ENCODE data around the gene FBXO21. TPM values are rescaled to one million over a fixed set of nuclear protein-coding genes. Genes with fewer than 3 reads are reported as not detected.

The FBXO21 gene
- total and polyA plus RNA-seq, 4 donors: 9.7 to 111 (median 29.4) TPM

- no peak for DNase-seq
- Histone ChIP-seq H3K9me3 (ENCODE audit: control insufficient read depth in 4 of 4, insufficient read depth in 3 of 4, low read length in 3 of 4) (no peaks in the 10 kb centered on the region), H3K36me3 (ENCODE audit: control insufficient read depth in 4 of 4, insufficient read depth in 4 of 4, low read length in 4 of 4) (no peaks in the 10 kb centered on the region), H3K9ac (ENCODE audit: insufficient read depth in 1 of 2, low read length in 2 of 2) (no peak overlapping the region), H3K27ac (ENCODE audit: low read depth in 1 of 2, low read length in 1 of 2) (no peak overlapping the region), H3K4me1 (ENCODE audit: control insufficient read depth in 5 of 5, insufficient read depth in 5 of 5, low read length in 5 of 5) (peaks cover 0 to 6% (median 0%) of the 10 kb centered on the region in 5 donors), H3K4me3 (no peak overlapping the region), H3K27me3 (ENCODE audit: control insufficient read depth in 3 of 3, insufficient read depth in 3 of 3, low read length in 2 of 3) (peaks cover 0 to 38% (median 35%) of the 10 kb centered on the region in 3 donors)
- TF ChIP-seq, protein P1, sequence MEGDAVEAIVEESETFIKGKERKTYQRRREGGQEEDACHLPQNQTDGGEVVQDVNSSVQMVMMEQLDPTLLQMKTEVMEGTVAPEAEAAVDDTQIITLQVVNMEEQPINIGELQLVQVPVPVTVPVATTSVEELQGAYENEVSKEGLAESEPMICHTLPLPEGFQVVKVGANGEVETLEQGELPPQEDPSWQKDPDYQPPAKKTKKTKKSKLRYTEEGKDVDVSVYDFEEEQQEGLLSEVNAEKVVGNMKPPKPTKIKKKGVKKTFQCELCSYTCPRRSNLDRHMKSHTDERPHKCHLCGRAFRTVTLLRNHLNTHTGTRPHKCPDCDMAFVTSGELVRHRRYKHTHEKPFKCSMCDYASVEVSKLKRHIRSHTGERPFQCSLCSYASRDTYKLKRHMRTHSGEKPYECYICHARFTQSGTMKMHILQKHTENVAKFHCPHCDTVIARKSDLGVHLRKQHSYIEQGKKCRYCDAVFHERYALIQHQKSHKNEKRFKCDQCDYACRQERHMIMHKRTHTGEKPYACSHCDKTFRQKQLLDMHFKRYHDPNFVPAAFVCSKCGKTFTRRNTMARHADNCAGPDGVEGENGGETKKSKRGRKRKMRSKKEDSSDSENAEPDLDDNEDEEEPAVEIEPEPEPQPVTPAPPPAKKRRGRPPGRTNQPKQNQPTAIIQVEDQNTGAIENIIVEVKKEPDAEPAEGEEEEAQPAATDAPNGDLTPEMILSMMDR (IDR thresholded peaks at IDR 0.05; ENCODE audit: control extremely low read depth, extremely low read depth): no peak
- no peak for ATAC-seq (ENCODE audit: insufficient read depth, low FRiP score)
- 53 to 59% methylated on average over 5 of the region's 5 CpGs for WGBS, 2 donors
Observed at GRCh38 chr12:117100251-117100650, 90.0 kb downstream of the FBXO21 start.

DNA sequence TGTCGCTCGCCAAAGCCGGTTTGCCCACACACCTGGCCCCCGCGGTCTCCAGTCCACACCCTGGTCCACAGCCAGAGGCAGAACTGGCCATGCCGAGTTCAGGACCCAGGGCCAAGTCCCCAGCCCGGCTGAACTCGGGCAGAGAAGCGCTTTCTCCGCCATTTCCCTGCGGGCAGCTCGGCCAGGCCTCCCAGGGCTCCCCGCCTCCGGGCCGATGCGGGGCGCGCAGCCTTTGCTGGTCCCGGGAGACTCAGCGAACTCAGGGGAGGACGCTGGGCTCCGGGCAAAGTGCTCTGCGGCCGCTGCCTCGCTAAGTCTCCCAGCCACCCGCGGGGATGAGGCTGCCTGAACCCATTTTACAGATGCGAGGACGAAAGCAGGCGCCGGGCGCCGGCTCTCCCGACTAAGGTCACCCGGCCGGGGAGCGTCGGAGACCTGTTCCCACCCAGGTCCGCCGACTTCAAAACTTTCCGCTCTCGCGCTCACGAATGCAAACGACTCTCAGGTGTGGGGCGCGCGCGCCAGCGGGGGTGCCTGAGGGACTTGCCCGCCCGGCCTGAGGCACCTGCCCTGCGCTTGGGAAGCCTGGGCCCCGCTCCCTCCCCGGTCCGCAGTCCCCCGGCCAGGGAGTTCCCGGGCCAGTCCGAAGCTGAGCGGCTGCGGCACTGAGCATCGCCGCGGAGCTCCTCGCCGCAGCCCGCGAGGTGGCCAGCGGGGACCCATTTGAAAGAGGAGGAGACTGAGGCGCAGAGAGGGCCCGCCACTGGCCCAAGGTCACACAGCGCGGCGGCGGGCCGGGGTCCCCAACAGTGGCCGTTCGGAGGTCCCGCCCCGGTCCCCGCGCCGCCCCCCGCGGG, 91.7 kb downstream of the FBXO21 start:
- H3K4me1 ChIP-seq (ENCODE audit: control insufficient read depth in 5 of 5, insufficient read depth in 5 of 5, low read length in 5 of 5): peaks cover 0 to 6% (median 0%) of the 10 kb centered on the region in 5 donors
- H3K9me3 ChIP-seq (ENCODE audit: control insufficient read depth in 4 of 4, insufficient read depth in 3 of 4, low read length in 3 of 4): no peaks in the 10 kb centered on the region
- H3K36me3 ChIP-seq (ENCODE audit: control insufficient read depth in 4 of 4, insufficient read depth in 4 of 4, low read length in 4 of 4): no peaks in the 10 kb centered on the region
- peaks cover 0 to 39% (median 35%) of the 10 kb centered on the region in 3 donors for H3K27me3 ChIP-seq (ENCODE audit: control insufficient read depth in 3 of 3, insufficient read depth in 3 of 3, low read length in 2 of 3)
- no peak for ATAC-seq (ENCODE audit: insufficient read depth, low FRiP score)
- peak overlapping the region; percentile 41 for H3K4me3 ChIP-seq
- TF ChIP-seq, protein P1 (IDR thresholded peaks at IDR 0.05; ENCODE audit: control extremely low read depth, extremely low read depth): no peak
- H3K27ac ChIP-seq (ENCODE audit: low read depth in 1 of 2, low read length in 1 of 2): peak overlapping the region in 1 of 2 donors; percentile 62
- 2% methylated on average over 75 to 85 of the region's 85 CpGs for WGBS, 2 donors
- no peak for DNase-seq
- H3K9ac ChIP-seq (ENCODE audit: insufficient read depth in 1 of 2, low read length in 2 of 2): no peak overlapping the region

- DNase-seq (no peak), ATAC-seq (ENCODE audit: insufficient read depth, low FRiP score) (no peak)
- peak overlapping the region; percentile 41 for H3K4me3 ChIP-seq
- H3K27ac ChIP-seq (ENCODE audit: low read depth in 1 of 2, low read length in 1 of 2): peak overlapping the region in 1 of 2 donors; percentile 62
- no peak overlapping the region for H3K9ac ChIP-seq (ENCODE audit: insufficient read depth in 1 of 2, low read length in 2 of 2)
- TF ChIP-seq, protein P1 (IDR thresholded peaks at IDR 0.05; ENCODE audit: control extremely low read depth, extremely low read depth): no peak
- no peaks in the 10 kb centered on the region for H3K9me3 ChIP-seq (ENCODE audit: control insufficient read depth in 4 of 4, insufficient read depth in 3 of 4, low read length in 3 of 4)
- H3K36me3 ChIP-seq (ENCODE audit: control insufficient read depth in 4 of 4, insufficient read depth in 4 of 4, low read length in 4 of 4): no peaks in the 10 kb centered on the region
- peaks cover 0 to 10% (median 0%) of the 10 kb centered on the region in 5 donors for H3K4me1 ChIP-seq (ENCODE audit: control insufficient read depth in 5 of 5, insufficient read depth in 5 of 5, low read length in 5 of 5)
- WGBS, 2 donors: 37 to 40% methylated on average over 3 of the region's 3 CpGs
- peaks cover 0 to 39% (median 38%) of the 10 kb centered on the region in 3 donors for H3K27me3 ChIP-seq (ENCODE audit: control insufficient read depth in 3 of 3, insufficient read depth in 3 of 3, low read length in 2 of 3)
Observed at GRCh38 chr12:117098024-117098360, 92.3 kb downstream of the FBXO21 start.

Data from lung (tissue), 12 donors.